GM06990 (cell line): ENCODE results near the gene RBFOX1.
"Not testable (repeated sequence)": the region's sequence is repeated elsewhere in the genome, so short reads cannot be mapped to it uniquely, and the experiment has no call there.

Source experiments
- DNase-seq: peaks from one replicate; pipeline ENCODE4 v3.0.0-alpha.2; 2011; ENCODE audit not compliant: insufficient read length; ENCODE audit errors: extremely low read depth
- H3K27me3 ChIP-seq: replicated peaks from 2 replicates; pipeline ENCODE4 v1.6.0; 2011; ENCODE audit warnings: low read length; ENCODE audit not compliant: control insufficient read depth, insufficient read depth
- H3K36me3 ChIP-seq: 2 replicates; pipeline ENCODE4 v1.5.1; 2011; ENCODE audit warnings: low read length; ENCODE audit not compliant: control insufficient read depth, insufficient read depth
- H3K4me3 ChIP-seq: replicated peaks from 2 replicates; pipeline ENCODE4 v1.5.1; 2011; ENCODE audit warnings: low read depth, mild to moderate bottlenecking, control low read depth, low read length
- TF ChIP-seq, protein P1 (sequence below): IDR thresholded peaks from 2 replicates; pipeline ENCODE4 v1.5.1; 2011; ENCODE audit warnings: low read length, control low read depth, mild to moderate bottlenecking, inconsistent platforms; ENCODE audit not compliant: insufficient read depth, poor library complexity, severe bottlenecking

Gene RBFOX1

DNA sequence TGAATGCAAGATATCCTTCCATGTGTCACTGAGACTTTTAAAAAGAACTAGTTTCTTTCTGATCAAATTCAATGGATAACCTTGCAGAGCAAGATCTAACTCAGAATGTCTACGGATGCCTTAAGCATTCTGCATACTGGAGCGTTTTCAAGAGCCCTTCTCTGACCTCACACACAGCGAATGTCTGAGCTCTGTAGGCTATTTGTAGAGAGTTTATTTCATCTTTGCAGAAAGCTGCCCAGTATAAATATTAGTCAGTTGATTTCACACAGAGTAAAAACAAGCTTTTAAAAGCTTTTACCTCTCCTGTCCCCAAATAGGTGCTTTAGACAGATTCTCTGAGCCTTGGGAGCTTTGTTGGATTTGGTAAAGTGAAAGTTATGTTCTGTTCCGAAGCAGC lies 165.0 kb downstream of the RBFOX1 start:
- TF ChIP-seq, protein P1, sequence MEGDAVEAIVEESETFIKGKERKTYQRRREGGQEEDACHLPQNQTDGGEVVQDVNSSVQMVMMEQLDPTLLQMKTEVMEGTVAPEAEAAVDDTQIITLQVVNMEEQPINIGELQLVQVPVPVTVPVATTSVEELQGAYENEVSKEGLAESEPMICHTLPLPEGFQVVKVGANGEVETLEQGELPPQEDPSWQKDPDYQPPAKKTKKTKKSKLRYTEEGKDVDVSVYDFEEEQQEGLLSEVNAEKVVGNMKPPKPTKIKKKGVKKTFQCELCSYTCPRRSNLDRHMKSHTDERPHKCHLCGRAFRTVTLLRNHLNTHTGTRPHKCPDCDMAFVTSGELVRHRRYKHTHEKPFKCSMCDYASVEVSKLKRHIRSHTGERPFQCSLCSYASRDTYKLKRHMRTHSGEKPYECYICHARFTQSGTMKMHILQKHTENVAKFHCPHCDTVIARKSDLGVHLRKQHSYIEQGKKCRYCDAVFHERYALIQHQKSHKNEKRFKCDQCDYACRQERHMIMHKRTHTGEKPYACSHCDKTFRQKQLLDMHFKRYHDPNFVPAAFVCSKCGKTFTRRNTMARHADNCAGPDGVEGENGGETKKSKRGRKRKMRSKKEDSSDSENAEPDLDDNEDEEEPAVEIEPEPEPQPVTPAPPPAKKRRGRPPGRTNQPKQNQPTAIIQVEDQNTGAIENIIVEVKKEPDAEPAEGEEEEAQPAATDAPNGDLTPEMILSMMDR = no peak
- DNase-seq = no peak
- no peaks in the 10 kb centered on the region for H3K27me3 ChIP-seq
- no peaks in the 10 kb centered on the region for H3K36me3 ChIP-seq
- H3K4me3 ChIP-seq = no peak overlapping the region

DNA sequence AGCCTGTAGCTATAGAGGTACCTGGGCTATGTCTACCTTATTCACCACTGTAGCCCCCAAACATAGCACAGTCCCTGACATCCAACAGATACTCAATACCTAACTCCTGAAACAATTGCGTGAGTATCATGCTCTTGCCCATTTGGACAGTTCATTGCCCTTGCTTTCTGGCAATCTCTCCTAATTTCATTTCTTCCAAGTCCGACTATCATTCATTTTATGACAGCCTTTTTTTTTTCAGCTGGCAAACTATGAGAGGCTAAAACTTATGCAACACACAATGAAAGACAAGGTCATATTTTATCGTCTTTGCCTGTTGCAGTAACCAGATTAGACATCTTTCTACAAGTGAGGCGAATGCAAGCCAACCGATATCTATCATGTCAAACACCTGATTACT lies 169.2 kb downstream of the RBFOX1 start:
- no peaks in the 10 kb centered on the region for H3K27me3 ChIP-seq
- no peaks in the 10 kb centered on the region for H3K36me3 ChIP-seq
- H3K4me3 ChIP-seq = no peak overlapping the region
- no peak for DNase-seq
- TF ChIP-seq, protein P1 = no peak

DNA sequence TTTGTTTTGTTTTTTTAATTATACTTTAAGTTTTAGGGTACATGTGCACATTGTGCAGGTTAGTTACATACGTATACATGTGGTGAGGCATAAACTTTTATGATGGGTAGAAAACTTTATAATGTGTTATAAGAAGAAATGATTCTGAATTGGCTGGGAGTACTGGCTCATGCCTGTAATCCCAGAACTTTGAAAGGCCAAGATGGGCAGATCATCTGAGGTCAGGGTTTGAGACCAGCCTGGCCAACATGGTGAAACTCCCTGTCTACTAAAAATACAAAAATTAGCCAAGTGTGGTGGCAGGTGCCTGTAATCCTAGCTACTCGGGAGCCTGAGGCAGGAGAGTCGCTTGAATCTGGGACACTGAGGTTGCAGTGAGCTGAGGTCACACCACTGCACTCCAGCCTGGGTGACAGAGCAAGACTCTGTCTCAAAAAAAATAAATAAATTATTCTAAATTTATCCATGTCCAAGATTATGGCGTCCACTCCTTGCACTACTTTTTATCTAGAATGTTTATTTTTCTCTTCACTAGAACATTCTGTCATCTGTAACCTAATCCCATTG lies 170.0 kb downstream of the RBFOX1 start:
- not testable (repeated sequence) for DNase-seq, H3K4me3 ChIP-seq, H3K27me3 ChIP-seq, H3K36me3 ChIP-seq

DNA sequence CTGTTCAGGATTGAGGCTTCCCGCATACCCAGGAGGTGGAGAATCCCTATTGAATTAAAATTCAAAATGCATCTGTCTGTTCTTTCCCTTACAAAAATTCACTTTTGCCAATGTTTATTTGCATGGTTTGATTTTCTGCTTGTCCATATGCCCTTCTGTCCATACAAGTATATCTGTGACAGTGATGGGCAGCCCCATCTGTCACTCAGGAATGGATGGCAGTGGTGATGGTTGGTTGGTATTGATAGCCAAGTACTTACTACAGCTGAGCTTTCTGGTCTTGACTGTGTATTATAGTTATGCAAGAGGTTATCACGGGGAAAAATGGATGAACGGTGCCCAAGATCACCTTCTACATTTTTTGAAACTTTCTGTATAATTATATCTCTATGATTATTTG lies 171.0 kb downstream of the RBFOX1 start:
- DNase-seq = no peak
- Histone ChIP-seq H3K36me3 (no peaks in the 10 kb centered on the region), H3K27me3 (no peaks in the 10 kb centered on the region), H3K4me3 (no peak overlapping the region)
- TF ChIP-seq, protein P1 = no peak

DNA sequence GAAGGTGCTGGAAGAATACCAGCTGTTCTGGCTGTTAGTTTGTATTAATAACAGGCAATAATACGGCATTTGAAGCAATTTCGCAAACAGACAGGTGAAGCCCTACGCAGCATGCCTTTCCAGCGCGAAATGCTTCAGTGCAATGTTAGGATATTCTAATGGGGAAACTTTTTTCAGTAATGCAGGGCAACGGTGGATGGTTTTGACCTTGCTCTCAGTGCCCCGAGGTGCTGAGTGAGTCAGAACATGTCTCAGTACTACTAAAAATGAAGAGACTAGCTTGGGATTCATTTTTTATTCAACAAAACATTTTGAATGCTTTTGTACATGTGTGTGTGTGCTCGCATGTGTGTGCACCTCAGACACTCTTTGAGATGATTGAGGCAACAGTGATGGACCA lies 172.2 kb downstream of the RBFOX1 start:
- Histone ChIP-seq H3K4me3 (no peak overlapping the region), H3K36me3 (no peaks in the 10 kb centered on the region), H3K27me3 (no peaks in the 10 kb centered on the region)
- TF ChIP-seq, protein P1 = no peak
- no peak for DNase-seq

GRCh38 chr16:7505495-7505894 lies 172.8 kb downstream of the RBFOX1 start:
- TF ChIP-seq, protein P1 = no peak
- no peak for DNase-seq
- no peaks in the 10 kb centered on the region for H3K36me3 ChIP-seq
- H3K27me3 ChIP-seq = no peaks in the 10 kb centered on the region
- H3K4me3 ChIP-seq = no peak overlapping the region
